Endothelial cell (in vitro differentiated cells): ENCODE results near the gene BNC2. TPM values are rescaled to one million over a fixed set of nuclear protein-coding genes. Genes with fewer than 3 reads are reported as not detected.

ENCODE experiments used
- DNase-seq: peaks from one replicate; pipeline ENCODE4 v3.0.0; 2021; ENCODE audit warnings: low spot score
- H3K27ac Mint-ChIP-seq: one replicate; pipeline ENCODE4 v1.8.0; 2021; ENCODE audit warnings: mixed read lengths, inconsistent platforms; ENCODE audit not compliant: unreplicated experiment
- H3K27me3 Mint-ChIP-seq: one replicate; pipeline ENCODE4 v1.8.0; 2021; ENCODE audit warnings: mild to moderate bottlenecking, moderate library complexity, mixed read lengths, inconsistent platforms; ENCODE audit not compliant: unreplicated experiment
- H3K36me3 Mint-ChIP-seq: one replicate; pipeline ENCODE4 v1.8.0; 2021; ENCODE audit warnings: mild to moderate bottlenecking, low read depth, mixed read lengths, inconsistent platforms; ENCODE audit not compliant: unreplicated experiment
- H3K4me1 Mint-ChIP-seq: one replicate; pipeline ENCODE4 v1.8.0; 2021; ENCODE audit warnings: mild to moderate bottlenecking, mixed read lengths, inconsistent platforms; ENCODE audit not compliant: unreplicated experiment
- H3K4me3 Mint-ChIP-seq: one replicate; pipeline ENCODE4 v1.8.0; 2021; ENCODE audit warnings: mild to moderate bottlenecking, mixed read lengths, inconsistent platforms; ENCODE audit not compliant: unreplicated experiment
- H3K9me3 Mint-ChIP-seq: one replicate; pipeline ENCODE4 v1.8.0; 2021; ENCODE audit warnings: mixed read lengths, inconsistent platforms; ENCODE audit not compliant: unreplicated experiment
- CTCF ChIP-seq: fragments of 200-600 bp; sonication (generic); IDR thresholded peaks from one replicate; pipeline ENCODE4 v1.5.0; 2021; ENCODE audit warnings: antibody characterized with exemption; ENCODE audit not compliant: unreplicated experiment
- total RNA-seq: library from RNA; stranded (reverse); fragmentation: NEBNext Ultra II Directional; extraction: Animal tissue kit (Norgen Biotek cat#: 25700); gene quantifications from one replicate; pipeline ENCODE4 v1.2.1, GENCODE V29; 2021; ENCODE audit not compliant: unreplicated experiment

The BNC2 gene
- total RNA-seq, 1 donor from 2014 or later = 20.1 TPM

- TF ChIP-seq CTCF = no peak
- Mint-ChIP-seq H3K27ac (no peak overlapping the region), H3K4me1 (no peaks in the 10 kb centered on the region), H3K9me3 (no peaks in the 10 kb centered on the region), H3K27me3 (peaks cover 1% of the 10 kb centered on the region), H3K4me3 (no peak overlapping the region), H3K36me3 (peaks cover 15% of the 10 kb centered on the region)
- no peak for DNase-seq
Measured at GRCh38 chr9:16431666-16432392, 438.6 kb downstream of the BNC2 start.

- Mint-ChIP-seq H3K27ac (no peak overlapping the region), H3K4me3 (no peak overlapping the region), H3K4me1 (no peaks in the 10 kb centered on the region), H3K36me3 (no peaks in the 10 kb centered on the region), H3K9me3 (no peaks in the 10 kb centered on the region), H3K27me3 (no peaks in the 10 kb centered on the region)
- DNase-seq = no peak
- no peak for TF ChIP-seq CTCF
Measured at GRCh38 chr9:16429671-16430070, 440.8 kb downstream of the BNC2 start.

GRCh38 chr9:16427873-16428427 is 442.5 kb downstream of the BNC2 start:
- H3K9me3 Mint-ChIP-seq = no peaks in the 10 kb centered on the region
- no peak overlapping the region for H3K27ac Mint-ChIP-seq
- DNase-seq = no peak
- H3K27me3 Mint-ChIP-seq = no peaks in the 10 kb centered on the region
- no peaks in the 10 kb centered on the region for H3K36me3 Mint-ChIP-seq
- H3K4me3 Mint-ChIP-seq = no peak overlapping the region
- TF ChIP-seq CTCF = no peak
- no peaks in the 10 kb centered on the region for H3K4me1 Mint-ChIP-seq

- DNase-seq = no peak
- Mint-ChIP-seq H3K4me1 (peaks cover 1% of the 10 kb centered on the region), H3K36me3 (no peaks in the 10 kb centered on the region), H3K9me3 (no peaks in the 10 kb centered on the region), H3K4me3 (no peak overlapping the region), H3K27me3 (no peaks in the 10 kb centered on the region), H3K27ac (no peak overlapping the region)
- no peak for TF ChIP-seq CTCF
Measured at GRCh38 chr9:16426716-16427115, 443.8 kb downstream of the BNC2 start.

GRCh38 chr9:16425562-16426231 is 444.8 kb downstream of the BNC2 start:
- TF ChIP-seq CTCF = no peak
- Mint-ChIP-seq H3K27ac (no peak overlapping the region), H3K27me3 (no peaks in the 10 kb centered on the region), H3K36me3 (no peaks in the 10 kb centered on the region), H3K4me3 (no peak overlapping the region), H3K9me3 (no peaks in the 10 kb centered on the region), H3K4me1 (peaks cover 9% of the 10 kb centered on the region)
- DNase-seq = no peak
